Measurements from ENCODE around the gene PRELID2. TPM values are rescaled to one million over a fixed set of nuclear protein-coding genes. Genes with fewer than 3 reads are reported as not detected.

The PRELID2 gene
- 21.7 and 29.2 TPM in 2 replicates for total RNA-seq

DNA sequence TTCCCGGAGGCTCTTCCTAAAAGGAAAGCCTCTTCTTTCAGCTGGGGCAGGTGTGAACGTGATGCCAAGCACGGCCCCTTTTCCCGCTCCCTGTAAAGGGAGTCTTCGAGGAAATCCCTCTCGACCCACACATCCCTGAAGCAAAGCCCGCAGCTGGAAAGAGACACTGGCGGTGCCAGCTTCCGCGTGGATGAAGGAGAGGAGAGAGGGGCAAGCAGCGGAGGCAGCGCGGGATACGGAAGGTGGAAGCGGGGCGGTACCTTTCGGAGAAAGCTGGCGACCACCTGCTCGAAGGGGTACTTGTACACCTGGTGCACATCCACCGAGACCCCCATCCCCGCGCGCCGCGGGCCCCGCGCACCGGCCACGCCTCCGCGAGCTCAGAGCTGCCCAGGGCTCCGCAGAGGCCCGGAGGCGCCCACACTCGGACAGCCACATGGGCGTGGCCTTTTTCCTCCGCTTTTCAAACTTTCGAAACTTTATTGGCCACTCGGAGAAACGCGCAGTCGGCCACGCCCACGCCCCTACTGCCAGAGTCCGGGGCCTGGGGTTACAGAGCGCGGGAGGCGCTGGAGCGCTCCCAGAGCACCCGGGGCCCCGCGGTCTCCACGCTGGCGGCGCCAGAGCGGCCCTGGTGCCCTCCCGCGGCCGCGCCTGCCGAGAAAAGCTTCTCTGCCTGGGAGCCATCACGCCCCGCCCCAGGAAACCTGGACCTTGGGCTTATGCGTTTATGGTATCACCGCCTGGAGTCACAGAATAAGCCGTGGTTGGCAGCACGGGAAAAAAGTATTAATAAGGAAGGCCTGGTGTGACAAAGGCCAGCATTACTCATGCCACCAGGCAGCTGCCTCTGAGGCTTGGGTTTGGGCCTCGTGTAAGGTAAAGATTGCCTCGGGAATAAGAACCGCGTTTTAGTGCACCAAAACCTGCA is at the start of gene PRELID2:
PRELID2 (minus strand) TSS at position 426 of the 931 bp plus-strand sequence; CDS start at position 335, 91 bp downstream.

DNA sequence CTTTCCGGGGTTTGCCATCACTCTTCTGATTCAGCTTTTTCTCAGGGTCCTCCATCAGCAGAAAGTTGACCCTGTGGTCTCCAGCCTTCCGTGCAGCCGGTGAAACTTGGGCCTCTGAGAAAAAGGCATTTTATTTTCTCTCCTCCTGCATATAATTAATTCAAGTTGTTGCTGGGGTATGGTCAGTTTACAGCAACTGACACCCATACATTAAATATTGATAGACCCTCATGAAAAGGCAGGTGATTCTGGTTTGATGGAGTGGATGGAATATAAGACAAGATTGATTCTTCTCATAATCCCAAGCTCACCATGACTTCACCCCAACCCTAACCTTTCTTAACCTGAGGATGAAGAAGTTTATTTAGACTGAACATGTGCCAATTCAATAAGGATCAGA is 37.8 kb upstream of the PRELID2 start, which contains the start of gene GRXCR2:
GRXCR2 (minus strand) TSS at position 101 of the 400 bp plus-strand sequence; CDS start at position 55, 46 bp downstream.

Other genes with a start within 250 kb of the PRELID2 start
- not detected in 2 replicates for gene GRXCR2, start 37.7 kb upstream of the PRELID2 start, total RNA-seq
- 1.5 and 7.7 TPM in 2 replicates for gene SH3RF2, start 101.2 kb upstream of the PRELID2 start, total RNA-seq